Mucosa of descending colon (tissue), 3 donors: ENCODE measurements around the gene WASL. TPM values are rescaled to one million over a fixed set of nuclear protein-coding genes. Genes with fewer than 3 reads are reported as not detected.

Experiments used
- ATAC-seq: fragments of 200-7000 bp; cut with Tn5 transposase; one replicate; pipeline ENCODE4 v1.9.1; 2020; ENCODE audit warnings: mild to moderate bottlenecking, moderate library complexity
- DNase-seq, 3 donors: peaks; one replicate each; pipeline ENCODE4 v3.0.0-alpha.2; 2020
- H3K36me3 ChIP-seq: fragments of 200-600 bp; one replicate; pipeline ENCODE4 v1.8.0; 2021; ENCODE audit warnings: low read depth, mild to moderate bottlenecking
- H3K4me1 ChIP-seq: fragments of 200-600 bp; one replicate; pipeline ENCODE4 v1.8.0; 2021; ENCODE audit warnings: low read depth, mild to moderate bottlenecking
- H3K4me3 ChIP-seq: fragments of 200-600 bp; one replicate; pipeline ENCODE4 v1.8.0; 2021; ENCODE audit warnings: mild to moderate bottlenecking
- H3K9me3 ChIP-seq: fragments of 200-600 bp; one replicate; pipeline ENCODE4 v1.8.0; 2021; ENCODE audit warnings: mild to moderate bottlenecking
- intact Hi-C, 2 donors: fragments of 100-400 bp; cut with DNase I in 1 of 2; cut with micrococcal nuclease in 1 of 2; formaldehyde crosslinking; loops; one replicate each; pipeline versions ENCODE4 v1.11.0 to v1.11.1; 2022; cut with DNase I, micrococcal nuclease
- total RNA-seq, 3 donors: library from RNA; stranded (reverse); fragmentation: NEBNext Ultra II Directional in 2 of 3; extraction: Animal tissue kit (Norgen Biotek cat#: 25700) in 2 of 3; gene quantifications; one replicate each; pipeline versions ENCODE4 v1.2.1 to v1.2.4, GENCODE V29; 2021 to 2023
- TF ChIP-seq, protein P1 (sequence below): fragments of 200-600 bp; IDR thresholded peaks from one replicate; pipeline ENCODE4 v1.8.0; 2022; ENCODE audit warnings: antibody characterized with exemption, mild to moderate bottlenecking
- donor health status: DM: no; HTN: no; CAD: no; lungs with moderate emphysema.
- donor health status: DM: no; HTN: no; CAD: no.
- donor health status: DM: no; HTN: yes; CAD: no.

The WASL gene
- total RNA-seq, 3 donors from 2014 or later, result 72.4 to 117 (median 90.1) TPM

DNA sequence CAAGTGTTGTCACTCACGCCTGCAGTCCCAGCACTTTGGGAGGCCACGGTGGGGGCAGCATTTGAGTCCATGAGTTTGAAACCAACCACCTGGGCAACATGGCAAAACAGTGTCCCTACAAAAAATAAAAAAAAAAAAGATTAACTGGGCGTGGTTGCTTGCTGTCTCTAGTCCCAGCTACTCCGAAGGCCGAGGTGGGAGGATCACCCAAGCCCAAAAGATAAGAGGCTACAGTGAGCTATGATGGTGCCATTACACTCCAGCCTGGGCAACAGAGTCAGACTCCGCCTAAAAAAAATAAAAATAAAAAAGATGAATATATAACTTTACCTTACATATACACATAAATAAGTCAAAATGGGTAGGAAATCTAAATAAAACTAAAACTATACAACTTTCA is 95.6 kb downstream of the WASL start:
- Histone ChIP-seq H3K4me1 (no peaks in the 10 kb centered on the region), H3K4me3 (no peak overlapping the region), H3K9me3 (no peaks in the 10 kb centered on the region), H3K36me3 (no peaks in the 10 kb centered on the region)
- intact Hi-C loops, result no loop called here
- no peak for DNase-seq
- TF ChIP-seq, protein P1, sequence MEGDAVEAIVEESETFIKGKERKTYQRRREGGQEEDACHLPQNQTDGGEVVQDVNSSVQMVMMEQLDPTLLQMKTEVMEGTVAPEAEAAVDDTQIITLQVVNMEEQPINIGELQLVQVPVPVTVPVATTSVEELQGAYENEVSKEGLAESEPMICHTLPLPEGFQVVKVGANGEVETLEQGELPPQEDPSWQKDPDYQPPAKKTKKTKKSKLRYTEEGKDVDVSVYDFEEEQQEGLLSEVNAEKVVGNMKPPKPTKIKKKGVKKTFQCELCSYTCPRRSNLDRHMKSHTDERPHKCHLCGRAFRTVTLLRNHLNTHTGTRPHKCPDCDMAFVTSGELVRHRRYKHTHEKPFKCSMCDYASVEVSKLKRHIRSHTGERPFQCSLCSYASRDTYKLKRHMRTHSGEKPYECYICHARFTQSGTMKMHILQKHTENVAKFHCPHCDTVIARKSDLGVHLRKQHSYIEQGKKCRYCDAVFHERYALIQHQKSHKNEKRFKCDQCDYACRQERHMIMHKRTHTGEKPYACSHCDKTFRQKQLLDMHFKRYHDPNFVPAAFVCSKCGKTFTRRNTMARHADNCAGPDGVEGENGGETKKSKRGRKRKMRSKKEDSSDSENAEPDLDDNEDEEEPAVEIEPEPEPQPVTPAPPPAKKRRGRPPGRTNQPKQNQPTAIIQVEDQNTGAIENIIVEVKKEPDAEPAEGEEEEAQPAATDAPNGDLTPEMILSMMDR, result no peak
- no peak for ATAC-seq

DNA sequence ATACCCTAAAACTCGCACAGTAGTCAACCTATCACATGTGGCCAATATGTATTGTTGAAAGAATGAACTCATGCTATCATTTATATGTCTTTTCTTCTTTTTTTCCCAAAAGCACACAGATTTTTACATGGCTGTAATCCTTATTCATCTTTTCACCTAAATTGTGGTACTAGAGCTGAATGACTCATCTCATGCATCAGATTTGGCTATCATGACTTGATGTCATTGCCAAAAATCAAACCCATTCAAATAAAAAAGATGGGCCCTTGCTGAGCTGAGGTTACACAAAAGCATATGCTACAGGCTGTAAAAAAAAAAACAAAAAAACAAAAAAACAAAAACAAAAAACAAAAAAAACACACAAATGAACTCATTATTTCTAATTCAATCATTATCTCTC is 96.4 kb downstream of the WASL start:
- no peaks in the 10 kb centered on the region for H3K9me3 ChIP-seq
- no peak overlapping the region for H3K4me3 ChIP-seq
- intact Hi-C loops, result no loop called here
- H3K36me3 ChIP-seq, result no peaks in the 10 kb centered on the region
- no peaks in the 10 kb centered on the region for H3K4me1 ChIP-seq
- ATAC-seq (no peak), DNase-seq (no peak)
- TF ChIP-seq, protein P1, result no peak

DNA sequence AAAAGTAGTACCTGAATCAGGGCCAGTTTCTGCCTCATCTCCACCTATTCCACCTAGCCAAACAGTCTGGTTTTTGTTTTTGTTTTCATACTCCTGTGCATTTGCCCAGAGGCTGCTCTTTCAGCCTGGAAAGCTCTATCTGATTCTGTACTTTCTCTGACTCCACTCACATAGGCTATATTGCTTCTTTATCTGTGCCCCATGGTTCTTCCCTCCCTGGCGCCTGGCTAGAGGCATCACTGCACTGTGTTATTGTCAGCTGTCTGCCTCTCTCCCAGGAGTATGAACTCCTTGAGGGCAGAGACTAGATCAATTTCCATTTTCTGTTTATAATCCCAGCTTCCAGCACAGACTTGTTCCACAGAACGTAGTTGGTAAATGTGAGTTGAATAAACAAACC is 98.2 kb downstream of the WASL start:
- Histone ChIP-seq H3K4me1 (no peaks in the 10 kb centered on the region), H3K9me3 (no peaks in the 10 kb centered on the region), H3K4me3 (no peak overlapping the region), H3K36me3 (no peaks in the 10 kb centered on the region)
- TF ChIP-seq, protein P1, result no peak
- intact Hi-C loops, result no loop called here
- DNase-seq (no peak), ATAC-seq (no peak)

DNA sequence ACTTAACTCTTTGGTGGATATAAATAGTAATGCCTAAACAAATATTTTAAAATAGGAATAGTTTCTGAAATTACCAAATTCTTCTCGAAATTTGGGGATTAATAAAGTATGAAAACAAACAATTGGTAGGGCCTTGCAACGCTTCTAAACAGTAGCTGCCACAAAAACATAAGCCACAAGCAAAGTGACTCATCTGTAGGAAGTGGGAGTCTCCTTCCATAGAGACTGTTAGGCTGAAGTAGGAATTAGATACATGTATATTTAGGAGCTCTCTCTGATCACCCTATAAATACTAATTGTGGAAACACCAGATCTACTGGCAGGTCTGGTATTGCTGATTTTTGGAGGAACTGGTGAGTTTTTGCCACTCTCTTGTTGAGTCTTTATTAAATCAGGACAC is 98.8 kb downstream of the WASL start:
- intact Hi-C loops, result no loop called here
- DNase-seq, result no peak
- Histone ChIP-seq H3K9me3 (no peaks in the 10 kb centered on the region), H3K36me3 (no peaks in the 10 kb centered on the region), H3K4me3 (no peak overlapping the region), H3K4me1 (no peaks in the 10 kb centered on the region)
- no peak for ATAC-seq
- TF ChIP-seq, protein P1, result no peak

DNA sequence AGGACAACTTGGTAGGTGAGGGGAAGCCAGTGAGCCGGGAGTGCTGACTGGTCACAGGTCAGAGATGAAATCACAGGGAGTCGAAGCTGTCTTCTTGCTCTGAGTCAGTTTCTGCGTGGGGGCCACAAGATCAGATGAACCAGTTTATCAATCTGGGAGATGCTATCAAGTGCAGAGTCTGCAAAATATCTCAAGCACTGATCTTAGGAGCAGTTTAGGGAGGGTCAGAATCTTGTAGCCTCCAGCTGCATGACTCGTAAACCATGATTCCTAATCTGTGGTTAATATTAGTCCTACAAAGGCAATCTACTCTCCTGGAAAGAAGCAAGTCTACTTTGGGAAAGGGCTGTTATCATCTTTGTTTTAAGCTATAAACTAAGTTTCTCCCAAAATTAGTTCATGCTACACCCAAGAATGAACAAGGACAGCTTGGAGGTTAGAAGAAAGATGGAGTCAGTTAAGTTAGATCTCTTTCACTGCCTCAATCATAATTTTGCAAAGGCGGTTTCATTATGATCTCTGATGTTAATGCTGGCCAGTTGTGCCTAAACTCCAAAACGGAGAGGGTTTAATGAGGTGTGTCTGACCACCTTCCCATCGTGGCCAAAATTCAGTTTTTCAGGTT is 101.6 kb downstream of the WASL start:
- no peaks in the 10 kb centered on the region for H3K36me3 ChIP-seq
- H3K4me1 ChIP-seq, result no peaks in the 10 kb centered on the region
- intact Hi-C loops, result no loop called here
- H3K9me3 ChIP-seq, result no peaks in the 10 kb centered on the region
- no peak for ATAC-seq
- H3K4me3 ChIP-seq, result no peak overlapping the region
- TF ChIP-seq, protein P1, result no peak
- DNase-seq, result no peak

DNA sequence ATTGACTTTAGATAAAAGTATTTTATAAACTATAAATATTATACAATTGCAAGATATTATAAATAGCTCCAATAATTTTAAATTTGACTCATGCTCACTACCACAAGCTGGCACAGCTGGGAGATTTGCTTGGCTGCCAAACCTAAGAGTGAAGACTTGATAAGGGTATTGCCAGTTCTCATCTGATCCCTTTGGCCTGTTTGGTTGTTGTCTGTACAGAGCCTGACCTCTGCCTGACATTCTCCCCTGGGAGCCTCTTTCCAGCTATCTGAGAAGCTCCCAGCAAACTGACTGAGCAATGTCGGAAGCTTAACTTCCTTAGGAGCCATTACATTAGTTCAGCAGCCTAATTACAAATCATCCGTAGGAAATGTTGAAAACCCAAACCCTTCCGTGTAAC is 103.3 kb downstream of the WASL start:
- intact Hi-C loops, result no loop called here
- no peaks in the 10 kb centered on the region for H3K4me1 ChIP-seq
- H3K9me3 ChIP-seq, result no peaks in the 10 kb centered on the region
- H3K36me3 ChIP-seq, result no peaks in the 10 kb centered on the region
- H3K4me3 ChIP-seq, result no peak overlapping the region
- TF ChIP-seq, protein P1, result no peak
- ATAC-seq (no peak), DNase-seq (no peak)
